CD4-positive, alpha-beta T cell treated with Interleukin-17A for 1 hour (primary cell): ENCODE data around the gene MBTPS1.

Experiments used
- DNase-seq: peaks from one replicate; pipeline ENCODE4 v3.0.0-alpha.2; 2020

Gene MBTPS1

DNA sequence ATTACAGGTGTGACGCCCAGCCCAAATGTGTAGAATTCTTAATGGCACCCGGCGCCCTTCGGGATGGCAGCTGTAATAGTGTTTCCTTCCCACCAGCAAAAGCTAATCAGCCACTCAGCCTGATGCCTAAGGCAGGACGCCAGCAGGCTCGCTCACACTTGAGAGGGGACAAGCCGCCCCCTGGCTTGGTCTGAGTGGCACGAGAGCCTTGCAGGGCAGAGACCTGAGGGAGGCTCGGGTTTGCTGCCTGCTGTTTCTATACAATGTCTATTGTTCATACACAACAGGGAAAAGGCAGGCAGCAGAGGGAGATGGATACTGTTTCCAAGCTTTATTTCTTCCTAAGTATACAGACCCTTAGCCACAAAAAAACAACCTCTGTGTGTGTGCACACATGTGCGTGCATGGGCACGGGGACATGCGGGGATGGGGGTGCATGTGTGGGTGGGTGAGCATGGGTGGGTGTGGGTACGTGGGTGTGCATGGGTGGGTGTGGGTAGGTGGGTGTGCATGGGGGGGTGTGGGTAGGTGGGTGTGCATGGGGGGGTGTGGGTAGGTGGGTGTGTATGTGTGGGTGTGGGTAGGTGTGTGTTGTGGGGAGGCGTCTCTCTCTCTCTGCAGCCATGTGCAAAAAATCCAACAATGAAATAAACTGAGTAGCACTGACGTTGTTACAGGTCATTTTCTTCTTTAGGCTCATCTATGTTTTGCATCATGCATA lies 84.1 kb downstream of the MBTPS1 start:
- no peak for DNase-seq

DNA sequence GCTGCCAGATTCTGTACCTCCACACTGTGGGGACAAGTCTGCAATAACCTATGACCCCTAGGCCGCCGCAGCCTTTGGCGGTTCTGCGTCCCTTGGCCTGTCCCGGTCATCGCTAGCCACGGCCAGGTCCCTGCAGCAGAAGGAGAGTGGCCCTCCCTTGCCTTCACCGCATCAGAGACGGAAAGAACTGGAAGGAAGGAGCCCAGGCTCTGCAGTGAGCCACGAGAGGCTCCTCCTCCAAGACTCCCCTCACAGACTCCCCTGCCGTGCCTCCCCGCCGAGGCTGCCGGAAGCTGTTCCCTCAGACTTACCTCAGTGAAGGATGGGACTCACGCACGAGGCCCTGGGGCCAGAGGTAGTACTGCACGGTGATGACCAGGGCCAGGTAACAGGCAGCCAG lies 85.2 kb downstream of the MBTPS1 start:
- DNase-seq = no peak

DNA sequence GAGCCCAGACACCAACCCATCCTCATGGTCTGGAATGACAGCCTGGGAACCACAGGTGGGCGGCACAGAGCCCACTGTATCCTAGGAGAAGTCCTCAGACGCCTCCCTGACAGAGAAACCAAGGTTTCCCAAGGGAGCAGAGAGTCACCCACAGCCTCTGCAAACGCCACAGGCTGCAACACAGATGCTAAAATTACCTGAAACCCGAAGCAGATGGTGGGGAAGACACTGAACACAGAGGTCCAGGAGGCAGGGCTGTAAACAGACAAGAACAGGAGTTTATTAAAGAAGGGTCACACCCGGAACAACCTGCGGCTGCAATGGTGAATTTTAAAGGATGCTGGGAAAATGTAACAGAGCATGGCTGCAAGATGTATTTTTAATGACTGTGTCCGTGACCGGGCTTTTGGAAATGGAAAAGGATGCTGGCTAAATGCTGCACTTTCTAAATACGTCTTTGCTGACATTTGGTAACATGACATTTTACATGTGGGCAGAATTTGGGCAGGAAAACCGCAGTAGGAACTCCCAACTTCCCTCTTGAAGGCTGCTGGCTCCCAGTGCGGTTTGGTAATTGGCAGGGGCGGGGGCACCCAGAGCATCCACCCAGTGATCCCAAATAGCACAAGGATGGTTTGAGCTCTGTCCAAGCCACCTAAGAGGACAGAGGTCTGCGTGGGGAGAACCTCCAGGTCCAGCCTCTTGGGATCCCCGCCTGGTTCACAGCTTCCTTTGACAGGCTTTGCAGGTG lies 87.3 kb downstream of the MBTPS1 start:
- DNase-seq = no peak

DNA sequence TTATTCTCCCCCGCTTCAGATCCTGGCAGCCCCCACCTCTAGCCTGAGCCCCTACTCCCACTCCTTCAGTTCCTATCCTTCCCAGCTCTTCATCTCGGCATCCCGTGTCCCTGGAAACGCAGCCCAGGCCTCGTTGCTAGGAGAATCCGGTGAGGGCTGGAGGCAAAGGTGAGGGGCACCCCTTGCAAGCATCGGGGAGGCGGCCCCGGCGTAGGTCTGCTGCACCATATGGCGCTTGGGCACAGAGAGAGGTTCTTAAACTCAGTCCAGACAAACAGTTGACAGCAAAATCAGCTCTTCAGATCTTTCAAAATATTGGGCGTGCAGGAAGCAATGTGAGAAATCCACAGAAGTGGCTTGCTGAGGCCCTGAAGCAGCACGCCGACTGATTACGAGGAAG lies 89.1 kb downstream of the MBTPS1 start:
- DNase-seq = no peak

DNA sequence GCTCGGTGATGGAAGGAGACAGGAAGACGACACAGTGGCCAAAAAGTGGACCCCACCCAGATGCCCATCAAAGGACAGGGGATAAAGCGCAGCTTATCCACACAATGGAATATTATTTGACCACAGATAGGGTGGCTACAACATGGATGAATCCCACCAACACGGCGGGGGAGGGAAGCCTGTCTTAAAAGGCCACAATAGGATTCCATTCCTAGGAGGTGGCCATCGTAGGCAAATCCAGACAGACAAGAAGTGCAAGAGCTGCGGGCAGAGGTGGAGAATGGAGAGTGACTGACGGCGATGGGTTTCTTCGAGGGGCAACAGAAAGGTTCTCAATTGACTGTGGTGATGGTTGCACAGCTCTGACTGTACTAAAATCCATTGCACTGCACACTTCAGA lies 90.1 kb downstream of the MBTPS1 start:
- no peak for DNase-seq

DNA sequence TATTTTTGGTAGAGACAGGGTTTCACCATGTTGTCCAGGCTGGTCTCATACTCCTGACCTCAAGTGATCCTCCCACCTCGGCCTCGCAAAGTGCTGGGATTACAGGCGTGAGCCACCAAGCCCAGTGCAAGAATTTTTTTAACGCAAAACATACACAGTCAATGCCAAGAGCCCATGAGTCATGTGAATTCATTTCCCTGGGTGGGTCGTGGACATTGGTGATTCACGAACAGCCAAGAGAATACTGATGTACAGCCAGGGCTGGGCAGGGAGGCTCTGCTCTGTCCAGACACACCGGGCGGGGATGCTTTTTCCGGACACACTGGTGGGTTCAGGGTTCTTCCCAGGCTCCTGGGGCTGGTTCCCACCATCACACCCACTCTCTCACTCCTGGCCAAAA lies 91.9 kb downstream of the MBTPS1 start:
- no peak for DNase-seq

DNA sequence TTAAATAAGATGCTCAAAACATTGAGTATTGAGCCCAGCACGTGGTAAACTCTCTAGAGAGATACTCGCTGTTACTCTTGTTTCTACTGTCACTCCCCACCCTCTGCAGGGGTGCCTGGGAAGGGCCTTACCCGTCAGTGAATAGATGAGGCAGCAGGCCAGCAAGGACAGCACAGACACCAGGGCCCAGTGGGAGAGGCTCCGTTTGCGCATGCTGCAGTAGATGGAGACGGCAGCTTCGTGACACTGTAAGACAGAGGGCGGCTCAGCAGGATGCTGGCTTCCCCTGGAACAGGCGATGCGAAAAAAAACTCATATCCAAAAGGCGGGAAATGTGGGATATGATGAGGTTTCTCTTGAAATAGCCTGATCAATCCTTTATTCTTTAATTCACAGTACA lies 94.1 kb downstream of the MBTPS1 start:
- DNase-seq = no peak

DNA sequence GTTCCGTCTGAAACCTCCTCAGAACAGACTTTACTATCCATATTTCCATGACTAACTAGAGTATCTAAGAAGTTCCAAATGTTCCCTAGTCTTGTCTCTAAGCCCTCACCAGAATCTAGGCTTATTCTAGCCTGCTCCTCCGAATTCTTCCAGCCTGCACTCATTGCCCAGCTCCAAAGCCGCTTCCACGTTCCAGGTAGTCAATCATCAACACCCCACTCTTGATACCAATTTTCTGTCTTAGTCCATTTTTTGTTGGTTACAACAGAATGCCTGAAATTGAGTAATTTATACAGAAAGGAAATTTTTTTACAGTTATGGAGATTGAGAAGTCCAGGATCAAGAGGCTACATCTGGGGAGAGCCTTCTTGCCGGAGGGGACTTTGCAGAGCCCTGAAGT lies 95.3 kb downstream of the MBTPS1 start:
- DNase-seq = no peak

DNA sequence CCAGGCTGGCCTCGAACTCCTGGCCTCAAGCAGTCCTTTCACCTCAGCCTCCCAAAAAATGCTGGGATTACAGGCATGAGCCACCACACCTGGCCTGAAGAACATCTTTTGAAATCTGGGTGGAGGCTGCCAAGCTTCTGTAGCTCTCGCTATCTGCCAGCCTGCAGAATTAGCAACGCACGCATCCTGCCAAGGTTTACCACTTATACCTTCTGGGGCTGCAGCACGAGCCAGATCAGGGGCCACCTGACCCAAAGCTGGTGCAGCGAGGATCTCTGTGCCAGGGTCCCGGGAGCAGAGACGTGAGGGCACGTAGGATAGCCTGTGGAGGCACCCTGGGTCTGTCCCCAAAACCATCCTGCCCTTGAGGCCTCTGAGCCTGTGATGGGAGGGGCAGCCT lies 96.4 kb downstream of the MBTPS1 start:
- DNase-seq = no peak

DNA sequence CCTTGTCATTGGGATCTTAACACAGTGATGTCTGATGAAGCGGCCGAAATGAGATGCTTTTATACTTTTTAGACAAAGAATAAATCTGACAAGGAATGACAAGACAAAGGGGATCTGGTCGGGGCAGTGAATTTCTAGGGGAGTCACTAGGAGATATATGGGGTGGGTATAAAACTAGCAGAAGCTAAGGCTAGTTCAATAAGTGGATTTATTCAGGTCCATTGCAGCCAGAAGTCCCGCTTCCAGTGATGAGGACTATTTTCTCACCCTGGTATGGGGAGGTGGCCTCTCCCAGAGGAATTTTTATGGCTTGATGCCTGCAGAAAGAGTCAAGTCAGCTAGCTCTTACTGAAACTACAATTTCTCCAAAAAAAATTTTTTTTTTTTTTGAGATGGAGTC lies 98.0 kb downstream of the MBTPS1 start:
- DNase-seq = no peak

DNA sequence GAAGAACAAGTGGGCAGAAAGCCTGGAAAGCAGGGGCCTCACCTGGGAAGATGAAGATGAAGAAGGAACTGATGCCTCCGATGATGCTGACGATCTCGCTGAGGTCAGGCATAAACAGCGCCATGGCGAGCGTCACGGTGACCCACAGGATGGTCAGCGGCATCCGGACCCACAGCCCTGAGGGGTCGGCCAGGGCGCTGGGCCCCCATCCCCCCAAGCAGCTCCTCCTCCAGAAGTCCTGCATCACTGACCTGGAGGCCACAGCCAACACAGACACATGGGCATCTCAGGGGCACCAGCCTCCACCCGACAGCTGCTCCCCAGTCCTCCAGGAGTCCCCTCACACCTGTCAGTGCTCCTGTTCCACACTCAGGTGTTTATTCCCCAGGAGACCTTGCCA lies 100.3 kb downstream of the MBTPS1 start:
- DNase-seq = no peak

DNA sequence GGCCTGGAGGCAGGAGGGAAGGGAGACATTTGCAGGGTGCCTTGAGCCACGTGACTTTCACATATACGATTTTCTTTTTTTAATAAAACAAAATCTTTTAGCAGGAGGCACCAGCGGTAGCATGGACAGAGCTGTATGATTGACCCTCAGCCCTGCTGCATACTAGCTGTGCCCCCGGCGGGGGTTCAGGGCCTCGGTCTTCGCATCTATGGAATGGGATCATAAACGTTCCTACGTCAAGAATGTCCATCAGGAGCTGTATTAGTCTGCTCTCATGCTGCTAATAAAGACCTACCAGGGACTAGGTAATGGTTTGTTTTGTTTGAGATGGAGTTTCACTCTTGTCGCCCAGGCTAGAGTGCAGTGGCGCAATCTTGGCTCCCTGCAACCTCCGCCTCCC lies 101.3 kb downstream of the MBTPS1 start:
- no peak for DNase-seq

DNA sequence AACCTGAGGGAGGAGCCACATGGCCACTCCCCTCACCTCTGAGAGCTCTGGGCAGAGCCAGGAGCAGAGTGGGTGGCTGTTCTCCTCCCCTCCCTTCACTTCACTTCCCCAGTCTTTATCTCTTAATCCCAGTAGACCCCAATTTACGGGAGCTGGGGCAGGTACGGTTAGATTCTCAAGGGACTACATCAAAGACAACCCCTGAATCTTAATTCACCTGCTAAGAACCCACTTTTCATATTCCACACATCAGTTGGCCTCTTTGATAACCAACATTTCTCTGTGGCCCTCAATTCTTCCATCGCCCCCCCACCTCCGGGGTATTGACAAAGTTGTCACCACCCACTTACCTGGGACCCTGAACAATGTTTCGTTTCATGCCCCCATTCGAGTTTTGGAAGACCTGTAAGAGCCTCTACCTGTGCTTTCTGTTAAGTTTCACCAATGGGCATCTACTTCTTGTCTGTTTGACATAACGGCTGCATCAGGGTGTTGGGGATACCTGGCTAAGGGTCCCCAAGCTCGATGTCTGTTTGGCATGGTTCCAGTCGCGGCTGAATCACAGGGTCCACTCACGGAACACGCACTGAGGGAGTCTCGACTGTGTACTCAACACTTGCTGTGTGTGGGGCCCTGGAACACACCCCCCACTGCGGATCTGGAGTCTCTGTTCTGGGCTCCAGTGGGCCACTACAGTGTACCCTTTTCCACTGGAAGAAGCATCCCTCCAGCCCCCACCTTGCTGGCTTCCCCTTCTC lies 102.0 kb downstream of the MBTPS1 start:
- DNase-seq = no peak

DNA sequence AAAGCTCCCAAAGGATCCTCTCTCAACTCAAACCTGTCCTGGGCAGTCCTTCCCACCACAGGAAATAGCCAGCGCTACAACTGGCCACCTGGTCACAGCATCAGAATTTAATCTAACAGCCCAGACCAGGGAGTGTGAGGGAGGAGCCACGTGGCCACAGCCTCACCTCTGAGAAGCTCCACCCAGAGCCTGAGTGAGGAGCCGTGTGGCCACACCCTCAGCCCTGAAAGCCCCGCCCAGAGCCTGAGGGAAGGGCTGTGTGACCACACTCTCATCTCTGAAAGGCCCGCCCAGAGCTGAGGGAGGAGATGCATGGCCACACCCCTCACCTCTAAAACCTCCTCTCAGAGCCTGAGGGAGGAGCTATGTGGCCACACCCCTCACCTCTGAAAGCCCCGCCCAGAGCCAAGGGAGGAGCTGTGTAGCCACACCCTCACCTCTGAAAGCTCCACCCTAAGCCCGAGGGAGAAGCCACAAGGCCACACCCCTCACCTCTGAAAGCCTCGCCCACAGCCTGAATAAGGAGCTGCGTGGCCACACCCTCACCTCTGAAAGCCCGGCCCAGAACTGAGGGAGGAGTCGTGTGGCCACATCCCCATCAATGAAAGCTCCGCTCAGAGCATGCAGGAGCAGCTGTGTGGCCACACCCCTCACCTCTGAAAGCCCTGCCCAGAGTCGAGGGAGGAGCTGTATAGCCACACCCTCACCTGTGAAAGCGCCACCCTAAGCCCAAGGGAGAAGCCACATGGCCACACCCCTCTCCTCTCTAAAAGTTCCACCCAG lies 102.8 kb downstream of the MBTPS1 start:
- DNase-seq = peak; percentile 53

DNA sequence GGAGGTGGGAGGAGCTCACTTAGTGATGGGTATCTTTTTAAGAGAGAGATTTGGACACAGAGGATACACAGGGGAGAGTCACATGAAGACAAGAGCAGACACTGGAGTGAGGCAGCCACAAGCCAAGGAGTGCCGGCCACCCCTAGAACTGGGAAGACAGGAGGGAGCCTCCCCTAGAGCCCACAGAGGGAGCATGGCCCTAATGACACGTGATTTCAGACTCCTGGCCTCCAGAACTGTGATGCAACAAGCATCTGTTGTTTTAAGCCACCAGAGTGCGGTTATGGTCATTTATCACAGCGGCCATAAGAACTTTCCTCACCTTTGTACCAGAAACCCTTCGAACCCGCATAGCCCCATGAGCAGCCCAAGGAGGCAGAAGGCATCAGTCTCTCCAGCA lies 107.5 kb downstream of the MBTPS1 start:
- DNase-seq = no peak

DNA sequence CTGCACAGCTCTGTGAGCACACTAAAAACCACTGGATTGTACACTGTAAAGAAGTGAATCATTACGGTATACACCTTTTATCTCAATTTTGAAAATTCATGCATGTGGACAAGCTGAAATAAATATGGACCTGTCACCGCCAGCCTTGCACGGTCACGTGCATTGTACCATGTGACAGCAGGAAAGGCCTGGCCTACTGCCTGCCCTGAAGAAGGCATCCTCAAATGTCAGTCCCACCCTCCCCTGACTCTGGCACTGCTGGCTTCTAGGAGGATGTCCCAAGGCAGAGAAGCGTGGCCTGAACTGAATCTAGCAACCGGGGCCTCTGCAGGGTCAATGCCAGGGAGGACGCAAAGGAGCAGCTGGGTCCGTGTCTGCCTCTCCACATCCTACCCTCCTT lies 108.8 kb downstream of the MBTPS1 start:
- no peak for DNase-seq

DNA sequence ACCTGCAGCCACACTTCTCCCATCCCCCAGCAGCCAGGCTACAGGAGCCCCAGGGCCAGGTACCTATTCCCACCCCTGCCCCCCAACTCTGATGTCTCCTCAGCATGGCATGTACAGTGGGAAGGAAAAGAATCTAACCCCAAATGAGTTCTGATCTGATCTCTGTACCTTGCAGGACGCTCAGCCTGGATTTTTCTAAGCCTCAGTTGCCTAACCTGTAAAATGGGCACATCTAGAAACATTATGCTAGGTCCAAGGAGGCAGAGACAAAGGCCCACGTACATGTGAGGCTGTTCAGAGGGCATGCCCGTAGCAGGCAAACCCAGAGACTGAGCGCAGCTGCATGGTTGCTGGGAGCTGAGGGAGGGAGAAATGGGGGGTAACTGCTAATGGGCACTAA lies 109.2 kb downstream of the MBTPS1 start:
- DNase-seq = no peak

DNA sequence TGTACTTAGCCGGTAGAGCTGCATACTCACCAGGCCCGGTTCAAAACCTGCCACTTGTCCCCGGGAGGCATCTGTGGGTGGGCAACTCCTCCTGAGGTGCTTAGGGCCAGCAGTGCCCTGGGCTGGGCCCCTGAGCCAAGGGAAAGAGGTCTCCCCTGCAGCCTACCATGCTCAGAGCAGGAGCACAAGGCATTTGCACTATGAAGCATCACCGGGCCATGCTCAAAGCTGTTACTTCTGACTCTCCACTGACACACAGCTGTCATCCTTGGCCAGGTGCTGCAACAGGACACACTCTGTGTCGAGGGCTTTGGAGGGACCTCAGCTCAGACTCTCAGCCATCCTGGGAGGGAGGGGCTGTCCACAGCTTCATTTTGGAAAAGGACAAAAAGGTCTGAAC lies 111.4 kb downstream of the MBTPS1 start:
- no peak for DNase-seq

DNA sequence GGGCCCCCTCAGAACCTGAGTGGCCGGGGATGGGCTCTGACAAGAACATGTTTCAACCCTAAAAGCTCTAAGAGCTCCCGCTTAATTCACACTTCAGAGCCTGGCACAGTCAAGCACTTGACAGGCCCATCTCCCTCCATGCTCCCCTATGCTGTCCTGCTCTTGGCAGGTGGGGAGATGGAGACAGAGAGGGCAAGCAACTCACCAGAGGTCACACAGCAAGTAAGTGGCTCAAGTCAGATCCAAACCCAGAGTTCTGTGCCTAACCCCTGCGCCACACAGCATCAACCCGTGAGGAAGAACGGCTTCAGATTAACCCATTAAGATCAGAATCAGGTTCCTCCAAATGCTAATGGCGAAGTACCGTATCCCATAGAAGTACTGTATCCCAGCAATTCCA lies 112.3 kb downstream of the MBTPS1 start:
- DNase-seq = no peak
